Activated CD8-positive, alpha-beta memory T cell treated with anti-CD3 and anti-CD28 coated beads, Interleukin-2, amount 10 ng/mL, durations not matched to agents 7 days and 5 days (primary cell): ENCODE results near the gene FKBP5. TPM values are rescaled to one million over a fixed set of nuclear protein-coding genes. Genes with fewer than 3 reads are reported as not detected.
A peak's percentile ranks its signal among the peaks of the same experiment; 100 is the strongest.

Experiments
- ATAC-seq: fragments of 150-1000 bp; cut with Tn5 transposase; one replicate; pipeline ENCODE4 v1.10.0; 2021; ENCODE audit warnings: moderate library complexity
- CTCF ChIA-PET: fragments of 350-600 bp; sonication (Branson Sonifier 250); formaldehyde crosslinking; loops from one replicate; lab custom pipeline; 2021; ENCODE audit warnings: antibody characterized with exemption; lab: Charles Lee
- DNase-seq: peaks from one replicate; pipeline ENCODE4 v3.0.0-alpha.2; 2020
- H3K27ac Mint-ChIP-seq: one replicate; pipeline ENCODE4 v1.8.0; 2021; ENCODE audit warnings: mild to moderate bottlenecking, mixed read lengths
- H3K27me3 Mint-ChIP-seq: one replicate; pipeline ENCODE4 v1.8.0; 2021; ENCODE audit warnings: mixed read lengths
- H3K36me3 Mint-ChIP-seq: one replicate; pipeline ENCODE4 v1.8.0; 2021; ENCODE audit warnings: mild to moderate bottlenecking, mixed read lengths
- H3K4me1 Mint-ChIP-seq: one replicate; pipeline ENCODE4 v1.8.0; 2021; ENCODE audit warnings: mixed read lengths
- H3K4me3 Mint-ChIP-seq: one replicate; pipeline ENCODE4 v1.8.0; 2021; ENCODE audit warnings: mild to moderate bottlenecking, moderate library complexity, mixed read lengths
- H3K9me3 Mint-ChIP-seq: one replicate; pipeline ENCODE4 v1.8.0; 2022; ENCODE audit warnings: low read depth, mixed read lengths
- total RNA-seq, 2 experiments: library from RNA; stranded (reverse); gene quantifications; one replicate each; pipeline ENCODE4 v1.2.3, GENCODE V29; 2021

Gene FKBP5
- total RNA-seq, 2 experiments from 2014 or later = 53.8 to 70.6 TPM

DNA sequence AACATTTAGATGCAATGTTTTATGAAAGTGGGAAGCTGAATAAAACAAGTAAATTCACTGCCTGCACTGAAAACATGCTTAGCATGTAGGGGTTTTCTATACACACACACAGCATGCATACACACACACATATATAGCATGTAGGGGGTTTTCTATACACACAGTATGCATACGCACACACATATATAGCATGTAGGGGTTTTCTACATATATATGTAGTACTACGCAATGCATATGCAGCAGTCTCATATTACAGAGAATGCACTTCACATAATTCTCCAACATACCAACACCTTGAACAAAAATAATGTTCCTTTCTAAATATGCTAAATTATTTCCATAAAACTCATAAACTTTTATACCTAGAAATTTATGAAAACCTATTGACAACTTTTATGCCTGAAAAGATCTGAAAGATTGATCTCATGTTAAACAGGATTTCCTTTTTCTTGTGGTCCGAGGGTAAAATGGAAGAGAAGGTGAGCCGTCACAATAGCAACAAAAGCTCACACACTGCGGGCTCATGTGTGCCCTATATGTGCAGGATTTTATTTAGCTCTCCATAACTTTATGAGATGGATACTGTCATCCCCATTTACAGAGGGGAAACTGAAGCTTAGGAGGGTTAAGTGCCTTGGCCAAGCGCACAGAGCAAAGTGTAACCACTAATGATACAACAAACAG lies 94.1 kb downstream of the FKBP5 start:
- peaks cover 26% of the 10 kb centered on the region for H3K4me1 Mint-ChIP-seq
- DNase-seq (no peak), ATAC-seq (no peak)
- H3K9me3 Mint-ChIP-seq = no peaks in the 10 kb centered on the region
- no peaks in the 10 kb centered on the region for H3K27me3 Mint-ChIP-seq
- CTCF ChIA-PET = interaction anchor here (0.6 to 1.9 kb wide), 7 partner anchors 9 to 145 kb away, joined by 3 to 8 read pairs (median 4); partner anchors contain the start of gene ARMC12
- peak overlapping the region; percentile 54 for H3K27ac Mint-ChIP-seq
- H3K36me3 Mint-ChIP-seq = peaks cover 36% of the 10 kb centered on the region
- no peak overlapping the region for H3K4me3 Mint-ChIP-seq

DNA sequence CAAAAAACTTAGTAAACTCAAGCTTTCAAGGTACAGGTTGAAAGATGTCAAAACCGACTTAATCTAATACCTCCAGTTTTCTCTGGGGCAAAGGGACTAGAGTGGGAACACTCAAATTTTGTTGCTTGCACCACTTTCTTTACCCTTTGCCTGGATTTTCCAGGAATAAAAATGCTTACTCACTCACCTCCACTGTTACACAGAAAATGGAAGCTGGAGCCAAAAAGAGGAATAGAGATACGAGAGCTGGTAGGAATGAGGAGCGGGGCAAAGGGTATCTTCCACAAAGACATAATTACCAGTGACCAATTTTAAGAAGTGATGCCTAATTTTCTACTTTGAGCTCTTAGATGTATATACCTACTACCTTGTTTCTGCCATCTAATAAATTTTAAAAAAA lies 96.5 kb downstream of the FKBP5 start:
- no peak overlapping the region for H3K4me3 Mint-ChIP-seq
- no peak for ATAC-seq
- no peaks in the 10 kb centered on the region for H3K27me3 Mint-ChIP-seq
- peaks cover 19% of the 10 kb centered on the region for H3K4me1 Mint-ChIP-seq
- H3K9me3 Mint-ChIP-seq = no peaks in the 10 kb centered on the region
- H3K36me3 Mint-ChIP-seq = peaks cover 34% of the 10 kb centered on the region
- CTCF ChIA-PET = interaction anchor here (0.8 to 7.5 kb wide), 9 partner anchors 9 to 146 kb away, joined by 3 to 85 read pairs (median 5); partner anchors contain the start of gene ARMC12
- no peak overlapping the region for H3K27ac Mint-ChIP-seq
- no peak for DNase-seq

DNA sequence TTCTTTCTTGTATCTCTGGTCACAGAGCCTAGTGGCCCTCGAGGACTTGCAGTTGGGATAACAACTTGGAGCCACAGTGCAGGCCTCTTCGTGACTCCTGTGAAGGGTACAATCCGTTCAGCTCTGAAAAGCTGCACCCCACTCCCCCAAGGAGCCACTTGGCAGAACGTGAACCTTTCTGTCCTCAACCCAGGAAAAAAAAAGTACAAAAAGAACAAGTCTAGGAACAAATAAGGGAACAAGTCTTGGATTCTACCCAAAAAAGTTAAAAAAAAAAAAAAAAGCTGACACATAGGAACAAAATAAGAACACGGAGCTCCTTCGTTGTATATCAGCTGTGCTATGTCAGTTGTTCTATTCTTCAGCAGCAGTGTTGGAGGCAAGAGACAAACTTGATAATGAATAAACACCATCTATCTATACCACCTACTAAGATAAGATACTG lies 98.1 kb downstream of the FKBP5 start:
- CTCF ChIA-PET = interaction anchor here (0.9 to 7.5 kb wide), 6 partner anchors 11 to 147 kb away, joined by 3 to 85 read pairs (median 8); partner anchors contain the start of gene ARMC12
- no peaks in the 10 kb centered on the region for H3K27me3 Mint-ChIP-seq
- ATAC-seq = no peak
- peaks cover 25% of the 10 kb centered on the region for H3K4me1 Mint-ChIP-seq
- no peak overlapping the region for H3K27ac Mint-ChIP-seq
- H3K9me3 Mint-ChIP-seq = no peaks in the 10 kb centered on the region
- no peak overlapping the region for H3K4me3 Mint-ChIP-seq
- no peak for DNase-seq
- peaks cover 35% of the 10 kb centered on the region for H3K36me3 Mint-ChIP-seq

DNA sequence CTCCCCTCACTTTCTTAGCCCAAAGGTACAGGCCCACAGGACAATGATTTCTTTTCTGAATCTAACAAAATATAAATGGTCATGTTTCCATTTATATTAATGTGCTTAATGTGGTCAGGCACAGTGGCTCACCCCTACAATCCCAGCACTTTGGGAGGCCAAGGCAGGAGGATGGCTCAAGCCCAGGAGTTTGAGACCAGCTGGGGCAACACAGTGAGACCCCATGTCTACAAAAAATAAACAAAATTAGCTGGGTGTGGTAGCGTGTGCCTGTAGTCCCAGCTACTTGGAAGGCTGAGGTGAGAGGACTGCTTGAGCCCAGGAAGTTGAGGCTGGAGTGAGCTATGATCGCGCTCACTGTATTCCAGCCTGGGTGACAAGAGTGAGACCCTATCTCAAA lies 98.8 kb downstream of the FKBP5 start:
- DNase-seq (no peak), ATAC-seq (no peak)
- H3K9me3 Mint-ChIP-seq = no peaks in the 10 kb centered on the region
- H3K4me3 Mint-ChIP-seq = no peak overlapping the region
- H3K27ac Mint-ChIP-seq = no peak overlapping the region
- no peaks in the 10 kb centered on the region for H3K27me3 Mint-ChIP-seq
- CTCF ChIA-PET = interaction anchor here (2.3 to 7.5 kb wide), 3 partner anchors 12 to 148 kb away, joined by 6 to 85 read pairs (median 21); partner anchors contain the start of gene ARMC12
- peaks cover 20% of the 10 kb centered on the region for H3K4me1 Mint-ChIP-seq
- peaks cover 34% of the 10 kb centered on the region for H3K36me3 Mint-ChIP-seq

DNA sequence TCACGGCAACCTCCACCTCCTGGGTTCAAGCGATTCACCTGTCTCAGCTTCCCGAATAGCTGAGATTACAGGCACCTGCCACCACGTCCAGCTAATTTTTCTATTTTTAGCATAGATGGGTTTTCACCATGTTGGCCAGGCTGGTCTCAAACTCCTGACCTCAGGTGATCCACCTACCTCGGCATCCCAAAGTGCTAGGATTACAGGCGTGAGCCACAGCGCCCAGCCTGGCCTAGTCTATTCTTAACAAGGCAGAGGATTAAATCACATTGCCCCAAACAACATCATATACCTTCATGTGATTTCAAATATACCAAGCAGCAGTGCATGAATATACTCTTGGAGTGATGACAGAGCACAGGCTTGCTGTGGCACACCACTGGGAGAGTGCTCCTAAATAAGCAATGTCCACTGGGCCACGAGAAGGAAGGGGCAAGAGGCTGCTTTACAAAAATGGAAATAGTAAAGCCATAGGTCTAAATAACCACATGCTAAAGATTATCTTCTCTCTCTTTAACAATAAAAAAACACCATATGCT lies 99.4 kb downstream of the FKBP5 start:
- H3K4me1 Mint-ChIP-seq = peaks cover 14% of the 10 kb centered on the region
- CTCF ChIA-PET = interaction anchor here (2.0 to 7.5 kb wide), 2 partner anchors 12 to 148 kb away, joined by 9 to 85 read pairs; partner anchors contain the start of gene ARMC12
- H3K27me3 Mint-ChIP-seq = no peaks in the 10 kb centered on the region
- H3K9me3 Mint-ChIP-seq = no peaks in the 10 kb centered on the region
- no peak overlapping the region for H3K27ac Mint-ChIP-seq
- H3K36me3 Mint-ChIP-seq = peaks cover 30% of the 10 kb centered on the region
- no peak overlapping the region for H3K4me3 Mint-ChIP-seq
- no peak for DNase-seq
- ATAC-seq = no peak

DNA sequence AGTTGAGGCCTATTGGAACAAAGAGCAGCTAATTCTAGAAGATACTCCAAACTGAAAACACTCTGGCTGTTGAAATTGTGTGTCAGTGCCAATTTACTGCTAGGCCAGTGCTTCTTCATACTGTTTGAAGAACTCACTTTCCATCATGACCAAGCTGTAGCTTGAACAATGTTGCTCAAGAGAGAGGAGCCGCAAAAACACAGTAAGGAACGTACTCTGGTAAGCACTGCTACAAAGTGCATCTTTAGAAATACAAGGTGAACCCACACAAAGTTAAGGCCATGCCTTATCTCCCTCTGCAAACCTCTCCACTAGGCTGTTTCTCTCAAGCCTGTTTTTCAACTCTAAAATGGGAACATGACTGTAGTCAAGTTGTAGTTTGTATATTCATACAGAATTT lies 101.5 kb downstream of the FKBP5 start:
- ATAC-seq (no peak), DNase-seq (no peak)
- Mint-ChIP-seq H3K9me3 (no peaks in the 10 kb centered on the region), H3K27ac (peak overlapping the region; percentile 53), H3K4me1 (peaks cover 15% of the 10 kb centered on the region), H3K36me3 (peaks cover 25% of the 10 kb centered on the region), H3K4me3 (no peak overlapping the region), H3K27me3 (no peaks in the 10 kb centered on the region)
- CTCF ChIA-PET = interaction anchor here (0.9 to 7.5 kb wide), 3 partner anchors 14 to 151 kb away, joined by 3 to 85 read pairs (median 9); partner anchors contain the start of gene ARMC12

DNA sequence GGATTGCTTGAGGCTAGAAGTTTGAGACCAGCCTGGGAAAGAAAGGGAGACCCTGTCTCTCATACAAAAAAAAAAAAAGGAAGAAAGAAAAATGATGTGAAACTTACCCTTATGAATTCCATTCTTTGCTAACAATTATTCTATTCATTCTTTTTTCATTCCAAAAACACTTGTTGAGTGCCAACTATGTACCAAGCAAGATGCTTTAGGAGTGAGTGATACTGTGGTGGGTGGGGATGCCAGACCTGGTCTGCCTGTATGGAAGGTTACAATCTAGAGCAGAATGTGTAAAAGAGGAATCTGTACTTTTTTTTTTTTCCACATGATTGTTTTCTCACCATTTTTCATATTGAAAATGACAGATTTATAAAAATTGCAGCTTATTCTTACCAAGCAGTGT lies 102.2 kb downstream of the FKBP5 start:
- ATAC-seq (no peak), DNase-seq (no peak)
- CTCF ChIA-PET = interaction anchor here (0.9 to 7.5 kb wide), 2 partner anchors 39 to 151 kb away, joined by 3 to 85 read pairs; partner anchors contain the start of gene ARMC12
- Mint-ChIP-seq H3K4me3 (no peak overlapping the region), H3K27ac (peak overlapping the region; percentile 55), H3K27me3 (no peaks in the 10 kb centered on the region), H3K9me3 (no peaks in the 10 kb centered on the region), H3K4me1 (peaks cover 16% of the 10 kb centered on the region), H3K36me3 (peaks cover 25% of the 10 kb centered on the region)

DNA sequence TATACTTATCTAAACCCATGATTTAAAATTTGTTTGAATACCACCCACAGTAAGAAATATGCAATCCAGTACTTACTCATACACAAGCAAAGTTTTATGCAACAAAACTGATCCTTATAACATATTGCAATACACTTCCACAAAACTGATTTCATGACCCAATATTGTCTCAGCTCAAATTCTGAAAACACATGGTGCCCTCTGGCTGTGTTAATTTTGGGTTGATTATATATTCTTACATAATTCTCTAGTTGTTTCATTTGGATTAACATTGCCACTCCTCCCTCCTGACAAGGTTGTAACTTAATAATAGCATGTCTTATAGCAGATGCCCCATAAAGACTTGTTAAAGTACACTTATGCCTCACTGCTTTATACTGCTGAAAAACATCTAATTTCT lies 103.1 kb downstream of the FKBP5 start:
- H3K4me1 Mint-ChIP-seq = peaks cover 15% of the 10 kb centered on the region
- no peak for ATAC-seq
- CTCF ChIA-PET = interaction anchor here (0.7 to 13.9 kb wide), 6 partner anchors 15 to 151 kb away, joined by 3 to 180 read pairs (median 8); partner anchors contain the start of gene ARMC12
- H3K27ac Mint-ChIP-seq = no peak overlapping the region
- DNase-seq = no peak
- H3K9me3 Mint-ChIP-seq = no peaks in the 10 kb centered on the region
- H3K4me3 Mint-ChIP-seq = no peak overlapping the region
- no peaks in the 10 kb centered on the region for H3K27me3 Mint-ChIP-seq
- peaks cover 25% of the 10 kb centered on the region for H3K36me3 Mint-ChIP-seq

DNA sequence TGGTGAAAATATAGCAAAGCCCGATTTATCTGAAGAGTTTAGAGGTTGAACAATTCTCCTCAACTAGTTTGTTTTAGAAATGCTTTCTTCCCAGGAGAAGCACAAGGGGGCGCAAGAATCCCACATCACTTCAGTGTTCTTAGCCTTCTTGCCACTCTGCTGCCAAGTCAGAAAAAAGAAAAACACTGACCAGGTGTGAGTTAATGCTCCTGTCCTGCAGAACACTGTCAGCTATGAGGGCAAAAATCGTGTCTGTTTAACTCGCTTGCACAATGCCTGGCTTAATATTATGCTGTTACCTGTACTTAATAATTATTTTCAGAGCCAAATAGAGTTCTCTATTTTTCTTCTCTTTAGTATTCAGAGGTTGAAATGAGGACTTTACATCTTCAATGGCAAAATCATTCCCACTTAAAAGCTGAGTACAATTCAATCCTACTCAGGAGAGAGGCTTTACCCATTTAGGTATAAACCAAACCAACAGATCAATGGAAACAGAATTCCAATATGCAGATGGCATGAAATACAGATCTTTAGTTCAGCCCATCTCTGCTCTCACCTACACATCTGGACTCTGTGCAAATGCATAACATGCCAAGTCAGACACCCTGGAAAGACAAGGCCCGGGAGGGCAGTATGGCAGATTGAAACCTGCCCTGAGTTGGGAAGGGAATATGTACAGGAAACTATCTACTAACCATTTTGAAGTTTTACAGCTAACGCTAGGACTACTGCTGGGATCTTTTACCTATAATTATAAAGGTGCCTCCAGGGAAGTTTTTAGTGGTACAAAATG lies 104.6 kb downstream of the FKBP5 start:
- H3K36me3 Mint-ChIP-seq = peaks cover 19% of the 10 kb centered on the region
- H3K9me3 Mint-ChIP-seq = no peaks in the 10 kb centered on the region
- CTCF ChIA-PET = interaction anchor here (0.6 to 13.9 kb wide), 21 partner anchors 7 to 778 kb away, joined by 3 to 180 read pairs (median 4); partner anchors contain the start of gene ARMC12
- no peaks in the 10 kb centered on the region for H3K27me3 Mint-ChIP-seq
- peak; percentile 74 for ATAC-seq
- peaks cover 15% of the 10 kb centered on the region for H3K4me1 Mint-ChIP-seq
- peak; percentile 81 for DNase-seq
- no peak overlapping the region for H3K4me3 Mint-ChIP-seq
- H3K27ac Mint-ChIP-seq = peak overlapping the region; percentile 22

DNA sequence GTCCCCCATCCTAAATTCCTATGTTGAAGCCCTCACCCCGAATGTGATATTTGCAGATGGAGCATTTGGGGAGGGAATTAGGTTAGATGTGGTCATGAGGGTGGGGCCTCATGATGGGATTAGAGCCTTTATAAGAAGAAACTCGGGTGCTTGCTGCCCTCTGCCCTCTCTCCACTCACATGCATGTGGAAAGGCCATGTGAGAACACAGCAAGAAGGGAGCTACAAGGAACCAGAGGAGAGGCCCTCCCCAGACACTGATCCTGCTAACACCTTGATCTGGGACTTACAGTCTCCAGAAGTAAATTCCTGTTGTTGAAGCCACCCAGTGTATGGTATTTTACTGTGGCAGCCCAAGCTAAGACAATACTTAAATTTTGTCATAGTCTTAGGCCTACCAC lies 106.4 kb downstream of the FKBP5 start:
- ATAC-seq = no peak
- H3K4me1 Mint-ChIP-seq = peaks cover 15% of the 10 kb centered on the region

DNA sequence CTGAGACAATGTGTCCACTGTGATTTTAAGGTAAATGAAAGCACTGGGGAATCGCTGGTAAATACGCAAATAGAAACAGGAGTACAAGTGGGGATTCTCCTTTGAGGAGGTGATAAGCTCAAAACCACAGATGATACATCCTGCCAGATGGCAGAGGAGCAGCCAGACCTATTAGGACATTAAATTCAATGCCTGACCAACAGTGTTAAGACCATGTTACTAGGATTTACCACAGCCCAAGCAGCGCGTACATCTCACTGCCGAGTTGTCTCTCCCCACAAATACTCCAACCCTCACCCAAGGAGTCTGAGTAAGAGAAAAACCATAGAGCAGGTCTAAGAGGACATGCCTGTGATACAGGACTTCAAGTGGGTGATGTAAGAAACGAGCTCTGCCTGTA lies 107.1 kb downstream of the FKBP5 start:
- H3K4me1 Mint-ChIP-seq = peaks cover 15% of the 10 kb centered on the region
- H3K27ac Mint-ChIP-seq = peak overlapping the region; percentile 5
- CTCF ChIA-PET = interaction anchor here (1.5 to 13.9 kb wide), 2 partner anchors 42 to 155 kb away, joined by 7 to 180 read pairs; partner anchors contain the start of gene ARMC12
- H3K27me3 Mint-ChIP-seq = no peaks in the 10 kb centered on the region
- no peak overlapping the region for H3K4me3 Mint-ChIP-seq
- peaks cover 21% of the 10 kb centered on the region for H3K36me3 Mint-ChIP-seq
- no peak for ATAC-seq
- no peaks in the 10 kb centered on the region for H3K9me3 Mint-ChIP-seq
- no peak for DNase-seq

More for the DNA sequence above, 106.4 kb downstream of the FKBP5 start:
- no peak for DNase-seq
- Mint-ChIP-seq H3K36me3 (peaks cover 21% of the 10 kb centered on the region), H3K27me3 (no peaks in the 10 kb centered on the region), H3K9me3 (no peaks in the 10 kb centered on the region), H3K27ac (no peak overlapping the region), H3K4me3 (no peak overlapping the region)
- CTCF ChIA-PET = interaction anchor here (1.5 to 13.9 kb wide), 3 partner anchors 9 to 155 kb away, joined by 5 to 180 read pairs (median 7); partner anchors contain the start of gene ARMC12

DNA sequence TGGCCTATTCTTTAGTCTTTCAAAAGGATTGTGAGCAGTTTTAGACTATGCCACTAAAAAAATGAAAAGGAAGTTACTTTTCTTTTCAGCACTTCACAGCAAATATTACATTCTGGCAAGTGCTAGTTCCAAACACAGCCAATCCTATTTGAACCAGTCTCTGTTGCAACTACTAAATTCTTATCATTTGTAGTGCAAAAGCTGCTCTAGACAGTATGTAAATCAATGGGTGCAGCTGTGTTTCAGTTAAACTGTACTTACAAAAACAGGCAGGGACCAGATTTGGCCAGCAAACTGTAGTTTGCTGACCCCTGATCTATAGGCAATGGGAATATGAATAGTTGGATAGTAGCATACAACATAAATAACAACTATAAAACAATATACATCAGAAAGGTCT lies 107.9 kb downstream of the FKBP5 start:
- ATAC-seq = no peak
- peaks cover 16% of the 10 kb centered on the region for H3K36me3 Mint-ChIP-seq
- H3K27me3 Mint-ChIP-seq = no peaks in the 10 kb centered on the region
- no peaks in the 10 kb centered on the region for H3K9me3 Mint-ChIP-seq
- peaks cover 9% of the 10 kb centered on the region for H3K4me1 Mint-ChIP-seq
- DNase-seq = no peak
- CTCF ChIA-PET = interaction anchor here (0.8 to 13.9 kb wide), 2 partner anchors 11 to 156 kb away, joined by 3 to 180 read pairs; partner anchors contain the start of gene ARMC12
- H3K4me3 Mint-ChIP-seq = no peak overlapping the region
- no peak overlapping the region for H3K27ac Mint-ChIP-seq
